ENCODE data around the gene CDKAL1.

Gene CDKAL1

DNA sequence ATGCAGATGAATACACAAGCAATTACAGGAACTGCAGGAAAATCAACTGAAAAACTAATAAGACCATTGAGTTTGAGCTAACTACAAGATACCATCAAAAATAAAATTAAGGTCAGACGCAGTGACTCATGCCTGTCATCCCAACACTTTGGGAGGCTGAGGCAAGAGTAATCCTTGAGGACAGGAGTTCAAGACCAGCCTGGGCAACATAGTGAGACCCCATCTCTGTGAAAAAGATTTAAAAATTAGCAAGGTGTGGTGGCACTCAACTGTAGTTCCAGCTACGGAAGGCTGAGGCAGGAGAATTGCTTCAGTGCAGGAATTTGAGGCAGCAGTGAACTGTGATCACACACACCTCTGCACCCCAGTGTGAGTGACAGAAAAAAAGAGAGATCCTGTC lies 639.4 kb downstream of the CDKAL1 start:
- Histone ChIP-seq H3K36me3 (ENCODE audit: insufficient read depth, low read length) (no peaks in the 10 kb centered on the region), H4K20me1 (ENCODE audit: insufficient read depth, low read length, poor library complexity, severe bottlenecking) (no peaks in the 10 kb centered on the region), H3F3A (ENCODE audit: low read depth) (no peaks in the 10 kb centered on the region), H3K79me2 (ENCODE audit: insufficient read depth, low read length) (no peaks in the 10 kb centered on the region), H3K4me3 (ENCODE audit: low read length, poor library complexity, severe bottlenecking) (no peak overlapping the region), H3K9me3 (ENCODE audit: insufficient read depth, low read depth, low read length) (no peaks in the 10 kb centered on the region), H3K4me1 (ENCODE audit: insufficient read depth, low read length, poor library complexity, severe bottlenecking) (no peaks in the 10 kb centered on the region), H2AFZ (ENCODE audit: low read length) (no peak overlapping the region), H3K4me2 (ENCODE audit: low read depth, low read length, poor library complexity, severe bottlenecking) (no peak overlapping the region), H3K27me3 (ENCODE audit: insufficient read depth, low read length, poor library complexity, severe bottlenecking) (no peaks in the 10 kb centered on the region), H3K9ac (ENCODE audit: low read depth, low read length, poor library complexity, severe bottlenecking) (no peak overlapping the region), H3K9me2 (replicated peaks; ENCODE audit: low read depth, low read length) (no peaks in the 10 kb centered on the region)
- TF ChIP-seq, protein P1, sequence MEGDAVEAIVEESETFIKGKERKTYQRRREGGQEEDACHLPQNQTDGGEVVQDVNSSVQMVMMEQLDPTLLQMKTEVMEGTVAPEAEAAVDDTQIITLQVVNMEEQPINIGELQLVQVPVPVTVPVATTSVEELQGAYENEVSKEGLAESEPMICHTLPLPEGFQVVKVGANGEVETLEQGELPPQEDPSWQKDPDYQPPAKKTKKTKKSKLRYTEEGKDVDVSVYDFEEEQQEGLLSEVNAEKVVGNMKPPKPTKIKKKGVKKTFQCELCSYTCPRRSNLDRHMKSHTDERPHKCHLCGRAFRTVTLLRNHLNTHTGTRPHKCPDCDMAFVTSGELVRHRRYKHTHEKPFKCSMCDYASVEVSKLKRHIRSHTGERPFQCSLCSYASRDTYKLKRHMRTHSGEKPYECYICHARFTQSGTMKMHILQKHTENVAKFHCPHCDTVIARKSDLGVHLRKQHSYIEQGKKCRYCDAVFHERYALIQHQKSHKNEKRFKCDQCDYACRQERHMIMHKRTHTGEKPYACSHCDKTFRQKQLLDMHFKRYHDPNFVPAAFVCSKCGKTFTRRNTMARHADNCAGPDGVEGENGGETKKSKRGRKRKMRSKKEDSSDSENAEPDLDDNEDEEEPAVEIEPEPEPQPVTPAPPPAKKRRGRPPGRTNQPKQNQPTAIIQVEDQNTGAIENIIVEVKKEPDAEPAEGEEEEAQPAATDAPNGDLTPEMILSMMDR (conservative IDR thresholded peaks at IDR 0.05; ENCODE audit: low read length): no peak
- TF ChIP-seq EZH2phosphoT487 (IDR thresholded peaks at IDR 0.05; ENCODE audit: borderline replicate concordance): no peak

DNA sequence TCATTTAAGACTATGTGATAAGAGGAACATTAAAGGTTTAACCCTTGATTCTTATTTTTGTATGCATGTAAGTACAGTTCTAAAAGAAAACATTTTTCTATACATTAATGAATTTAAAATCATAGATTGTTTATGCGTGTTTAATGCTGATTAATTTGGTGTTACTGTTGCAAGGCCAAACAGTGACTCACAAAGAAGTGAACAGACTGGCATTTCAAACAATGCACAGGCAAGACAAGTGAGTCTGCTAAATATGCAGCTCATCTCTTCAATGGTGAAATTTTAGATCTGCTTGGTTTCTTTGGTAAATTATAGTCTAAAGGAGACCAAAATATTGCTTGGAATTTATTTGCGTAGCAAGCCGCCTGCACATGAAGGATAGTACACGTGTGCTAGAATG lies 641.9 kb downstream of the CDKAL1 start:
- Histone ChIP-seq H3K36me3 (ENCODE audit: insufficient read depth, low read length) (peaks cover 4% of the 10 kb centered on the region; the same call in 1 of the 2 replicates), H3K4me3 (ENCODE audit: low read length, poor library complexity, severe bottlenecking) (no peak overlapping the region), H3K27me3 (ENCODE audit: insufficient read depth, low read length, poor library complexity, severe bottlenecking) (no peaks in the 10 kb centered on the region), H2AFZ (ENCODE audit: low read length) (no peak overlapping the region), H4K20me1 (ENCODE audit: insufficient read depth, low read length, poor library complexity, severe bottlenecking) (no peaks in the 10 kb centered on the region), H3K79me2 (ENCODE audit: insufficient read depth, low read length) (no peaks in the 10 kb centered on the region), H3K9me3 (ENCODE audit: insufficient read depth, low read depth, low read length) (no peaks in the 10 kb centered on the region; the same call in 1 of the 2 replicates), H3K4me2 (ENCODE audit: low read depth, low read length, poor library complexity, severe bottlenecking) (no peak overlapping the region), H3K9me2 (replicated peaks; ENCODE audit: low read depth, low read length) (no peaks in the 10 kb centered on the region), H3F3A (ENCODE audit: low read depth) (no peaks in the 10 kb centered on the region), H3K4me1 (ENCODE audit: insufficient read depth, low read length, poor library complexity, severe bottlenecking) (no peaks in the 10 kb centered on the region), H3K9ac (ENCODE audit: low read depth, low read length, poor library complexity, severe bottlenecking) (no peak overlapping the region)
- no peak for TF ChIP-seq EZH2phosphoT487 (IDR thresholded peaks at IDR 0.05; ENCODE audit: borderline replicate concordance)
- TF ChIP-seq, protein P1 (conservative IDR thresholded peaks at IDR 0.05; ENCODE audit: low read length): no peak

DNA sequence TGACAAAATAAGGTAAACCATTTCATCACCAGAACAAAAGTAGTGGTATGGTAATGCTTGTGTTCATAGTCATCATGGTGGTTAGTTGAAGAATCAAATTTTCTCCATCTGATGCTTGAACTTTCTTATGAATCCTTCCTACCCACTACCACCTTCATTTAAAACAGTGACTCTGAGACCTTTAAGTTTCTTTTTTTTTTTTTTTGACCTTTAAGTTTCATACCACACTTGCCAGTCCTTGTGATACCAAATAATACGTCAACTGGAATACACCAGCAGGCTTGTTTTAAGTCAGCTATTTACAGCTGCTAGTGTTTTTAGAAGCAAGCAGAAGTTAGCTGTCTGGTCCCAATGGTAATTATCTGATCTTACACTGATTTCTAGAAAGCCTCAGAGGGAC lies 645.9 kb downstream of the CDKAL1 start:
- no peaks in the 10 kb centered on the region for H3K79me2 ChIP-seq (ENCODE audit: insufficient read depth, low read length)
- H3K4me3 ChIP-seq (ENCODE audit: low read length, poor library complexity, severe bottlenecking): no peak overlapping the region
- no peak overlapping the region for H3K4me2 ChIP-seq (ENCODE audit: low read depth, low read length, poor library complexity, severe bottlenecking)
- H4K20me1 ChIP-seq (ENCODE audit: insufficient read depth, low read length, poor library complexity, severe bottlenecking): no peaks in the 10 kb centered on the region
- H3F3A ChIP-seq (ENCODE audit: low read depth): no peaks in the 10 kb centered on the region
- H3K4me1 ChIP-seq (ENCODE audit: insufficient read depth, low read length, poor library complexity, severe bottlenecking): peaks cover 4% of the 10 kb centered on the region
- TF ChIP-seq EZH2phosphoT487 (IDR thresholded peaks at IDR 0.05; ENCODE audit: borderline replicate concordance): no peak
- TF ChIP-seq, protein P1 (conservative IDR thresholded peaks at IDR 0.05; ENCODE audit: low read length): no peak
- H2AFZ ChIP-seq (ENCODE audit: low read length): no peak overlapping the region
- H3K36me3 ChIP-seq (ENCODE audit: insufficient read depth, low read length): peaks cover 5% of the 10 kb centered on the region; the same call in 1 of the 2 replicates
- no peaks in the 10 kb centered on the region; the same call in 1 of the 2 replicates for H3K9me3 ChIP-seq (ENCODE audit: insufficient read depth, low read depth, low read length)
- no peak overlapping the region for H3K9ac ChIP-seq (ENCODE audit: low read depth, low read length, poor library complexity, severe bottlenecking)
- H3K9me2 ChIP-seq (replicated peaks; ENCODE audit: low read depth, low read length): no peaks in the 10 kb centered on the region
- H3K27me3 ChIP-seq (ENCODE audit: insufficient read depth, low read length, poor library complexity, severe bottlenecking): no peaks in the 10 kb centered on the region
